Measurements from ENCODE around the gene TRPV3.
"Not testable (repeated sequence)": the region's sequence is repeated elsewhere in the genome, so short reads cannot be mapped to it uniquely, and the experiment has no call there.

TRPV3 gene

GRCh38 chr17:3573246-3574100 lies 15.9 kb upstream of the TRPV3 start:
- no peak for DNase-seq (ENCODE audit: low spot score)

- DNase-seq (ENCODE audit: low spot score) = no peak
Observed at GRCh38 chr17:3572231-3572630, 14.6 kb upstream of the TRPV3 start.

- no peak for DNase-seq (ENCODE audit: low spot score)
Observed at GRCh38 chr17:3571043-3571900, 13.7 kb upstream of the TRPV3 start.

- DNase-seq (ENCODE audit: low spot score) = no peak
Observed at GRCh38 chr17:3569534-3570137, 12.0 kb upstream of the TRPV3 start.

GRCh38 chr17:3566551-3566950 lies 8.9 kb upstream of the TRPV3 start:
- no peak for DNase-seq (ENCODE audit: low spot score)

GRCh38 chr17:3565143-3565542 lies 7.5 kb upstream of the TRPV3 start:
- no peak for DNase-seq (ENCODE audit: low spot score)

GRCh38 chr17:3564241-3564640 lies 6.6 kb upstream of the TRPV3 start:
- not testable (repeated sequence) for DNase-seq (ENCODE audit: low spot score)

GRCh38 chr17:3559270-3559645 lies 1.6 kb upstream of the TRPV3 start:
- no peak for DNase-seq (ENCODE audit: low spot score)

- no peak for DNase-seq (ENCODE audit: low spot score)
Observed at GRCh38 chr17:3558603-3559269, 1.1 kb upstream of the TRPV3 start.

- DNase-seq (ENCODE audit: low spot score) = no peak
Observed at GRCh38 chr17:3556916-3557767, 470 bp downstream of the TRPV3 start.

- DNase-seq (ENCODE audit: low spot score) = no peak
Observed at GRCh38 chr17:3556239-3556915, 1.2 kb downstream of the TRPV3 start.

GRCh38 chr17:3555189-3555796 lies 2.3 kb downstream of the TRPV3 start:
- no peak for DNase-seq (ENCODE audit: low spot score)

- no peak for DNase-seq (ENCODE audit: low spot score)
Observed at GRCh38 chr17:3554440-3554839, 3.2 kb downstream of the TRPV3 start.

- no peak for DNase-seq (ENCODE audit: low spot score)
Observed at GRCh38 chr17:3553419-3554401, 3.9 kb downstream of the TRPV3 start.

- no peak for DNase-seq (ENCODE audit: low spot score)
Observed at GRCh38 chr17:3552916-3553315, 4.7 kb downstream of the TRPV3 start.

GRCh38 chr17:3551189-3551588 lies 6.4 kb downstream of the TRPV3 start:
- DNase-seq (ENCODE audit: low spot score) = no peak

GRCh38 chr17:3549610-3550162 lies 7.9 kb downstream of the TRPV3 start:
- DNase-seq (ENCODE audit: low spot score) = no peak

GRCh38 chr17:3547628-3548027 lies 10.0 kb downstream of the TRPV3 start:
- DNase-seq (ENCODE audit: low spot score) = no peak

GRCh38 chr17:3546997-3547396 lies 10.6 kb downstream of the TRPV3 start:
- DNase-seq (ENCODE audit: low spot score) = no peak
